Lung (tissue), 12 donors: Measurements from ENCODE around the gene MPC1. TPM values are rescaled to one million over a fixed set of nuclear protein-coding genes. Genes with fewer than 3 reads are reported as not detected.

Experiments
- ATAC-seq: fragments of 200-7000 bp; cut with Tn5 transposase; one replicate; pipeline ENCODE4 v1.9.1; 2020; ENCODE audit warnings: moderate number of reproducible peaks; ENCODE audit not compliant: insufficient read depth, low FRiP score
- DNase-seq, 3 donors: peaks; one replicate each; pipeline ENCODE4 v3.0.0-alpha.2; 2013 to 2017
- H3K27ac ChIP-seq, 2 donors: one replicate each; pipeline ENCODE4 v1.5.1; 2013; ENCODE audit warnings: mild to moderate bottlenecking in 2 of 2, moderate library complexity in 2 of 2, control low read depth in 1 of 2, inconsistent platforms in 1 of 2, low read depth in 1 of 2, low read length in 1 of 2
- H3K27me3 ChIP-seq, 3 donors: one replicate each; pipeline ENCODE4 v1.5.1; 2013; ENCODE audit warnings: low read length in 2 of 3; ENCODE audit not compliant: control insufficient read depth in 3 of 3, insufficient read depth in 3 of 3
- H3K36me3 ChIP-seq, 4 donors: one replicate each; pipeline ENCODE4 v1.5.1; 2013; ENCODE audit warnings: low read length in 4 of 4, mild to moderate bottlenecking in 1 of 4, moderate library complexity in 1 of 4; ENCODE audit not compliant: control insufficient read depth in 4 of 4, insufficient read depth in 4 of 4
- H3K4me1 ChIP-seq, 5 donors: one replicate each; pipeline ENCODE4 v1.5.1; 2013; ENCODE audit warnings: low read length in 5 of 5, mild to moderate bottlenecking in 2 of 5, moderate library complexity in 1 of 5; ENCODE audit not compliant: control insufficient read depth in 5 of 5, insufficient read depth in 5 of 5
- H3K4me3 ChIP-seq: one replicate; pipeline ENCODE4 v1.5.1; 2013; ENCODE audit warnings: mild to moderate bottlenecking, control low read depth, moderate library complexity
- H3K9ac ChIP-seq, 2 donors: one replicate each; pipeline ENCODE4 v1.5.1; 2013; ENCODE audit warnings: low read length in 2 of 2, control low read depth in 1 of 2; ENCODE audit not compliant: insufficient read depth in 1 of 2
- H3K9me3 ChIP-seq, 4 donors: one replicate each; pipeline ENCODE4 v1.5.1; 2013; ENCODE audit warnings: low read length in 3 of 4, mild to moderate bottlenecking in 1 of 4, moderate library complexity in 1 of 4; ENCODE audit not compliant: control insufficient read depth in 4 of 4, insufficient read depth in 3 of 4
- CTCF ChIP-seq: IDR thresholded peaks from 2 replicates; pipeline ENCODE4 v1.5.1; 2012; ENCODE audit warnings: mild to moderate bottlenecking; ENCODE audit errors: control extremely low read depth, extremely low read depth
- whole genome bisulfite sequencing, 2 donors: extraction: QIAGEN DNeasy Blood & Tissue Kit; methylation state at CpG; one replicate each; pipeline ENCODE4 v1.1.7; 2013; 5-methylcytosine and 5-hydroxymethylcytosine counted together
- polyA plus RNA-seq, 2 donors: library from polyadenylated mRNA; stranded (reverse); fragments of 200-250 nt; gene quantifications; one replicate each; pipeline ENCODE4 v1.2.1, GENCODE V29; 2013
- total RNA-seq, 2 donors: library from RNA; depleted of rRNA in 1 of 2; stranded (reverse); fragments of >200 nt in 1 of 2; gene quantifications; one replicate each; pipeline ENCODE4 v1.2.1, GENCODE V29; 2014 to 2021
- donor health status: control.
- donor health status: control.
- donor health status: Bipolar disorder and iron deficiency.
- donor health status: healthy.
- donor health status: DM: yes; HTN: yes; CAD: no.

MPC1 gene
- total and polyA plus RNA-seq, 4 donors = 30.1 to 103 (median 56.6) TPM

- DNase-seq (no peak), ATAC-seq (no peak)
- TF ChIP-seq CTCF = no peak
- Histone ChIP-seq H3K27me3 (no peaks in the 10 kb centered on the region), H3K9me3 (no peaks in the 10 kb centered on the region), H3K4me3 (no peak overlapping the region), H3K9ac (no peak overlapping the region), H3K36me3 (peaks cover 13 to 27% (median 18%) of the 10 kb centered on the region in 4 donors), H3K4me1 (no peaks in the 10 kb centered on the region), H3K27ac (no peak overlapping the region)
- 87 to 91% methylated on average over 5 of the region's 5 CpGs for WGBS, 2 donors
Observed at GRCh38 chr6:166323395-166323794, 59.3 kb downstream of the MPC1 start.

- H3K27me3 ChIP-seq = no peaks in the 10 kb centered on the region
- 84 to 86% methylated on average over 18 of the region's 18 CpGs for WGBS, 2 donors
- H3K27ac ChIP-seq = no peak overlapping the region
- no peak overlapping the region for H3K4me3 ChIP-seq
- no peaks in the 10 kb centered on the region for H3K9me3 ChIP-seq
- TF ChIP-seq CTCF = no peak
- ATAC-seq = no peak
- no peak for DNase-seq
- H3K9ac ChIP-seq = no peak overlapping the region
- H3K36me3 ChIP-seq = peaks cover 3 to 14% (median 6%) of the 10 kb centered on the region in 4 donors
- no peaks in the 10 kb centered on the region for H3K4me1 ChIP-seq
Observed at GRCh38 chr6:166318649-166319600, 63.8 kb downstream of the MPC1 start.

GRCh38 chr6:166318227-166318626 lies 64.5 kb downstream of the MPC1 start:
- no peak for ATAC-seq

More at GRCh38 chr6:166318227-166318626, 64.5 kb downstream of the MPC1 start:
- no peak for TF ChIP-seq CTCF
- peaks cover under 1 to 9% (median 3%) of the 10 kb centered on the region in 4 donors for H3K36me3 ChIP-seq
- H3K4me1 ChIP-seq = no peaks in the 10 kb centered on the region
- H3K27me3 ChIP-seq = no peaks in the 10 kb centered on the region
- no peak overlapping the region for H3K27ac ChIP-seq
- H3K9me3 ChIP-seq = no peaks in the 10 kb centered on the region
- no peak for DNase-seq
- 82 to 88% methylated on average over 14 of the region's 14 CpGs for WGBS, 2 donors
- no peak overlapping the region for H3K4me3 ChIP-seq
- no peak overlapping the region for H3K9ac ChIP-seq
